A549 (cell line): Measurements from ENCODE around the gene RAG2. TPM values are rescaled to one million over a fixed set of nuclear protein-coding genes. Genes with fewer than 3 reads are reported as not detected.

Experiments used
- ATAC-seq, 2 experiments: fragments of 200-7000 bp in 1 of 2; fragments of >200 bp in 1 of 2; cut with Nextera tagmentation in 1 of 2; cut with Tn5 transposase in 1 of 2; 3 replicates each; pipeline versions ENCODE4 v1.8.0 to v1.9.1; 2018 to 2020; ENCODE audit warnings: mild to moderate bottlenecking in 1 of 2, moderate library complexity in 1 of 2
- CTCF ChIA-PET: fragments of 300-600 bp; sonication (Branson Sonifier 250); formaldehyde crosslinking; extraction: SDS; loops from one replicate; lab custom pipeline; 2021; ENCODE audit warnings: antibody characterized with exemption, inconsistent platforms; lab: Yijun Ruan, JAX
- POLR2A ChIA-PET: fragments of 350-600 bp; formaldehyde crosslinking; extraction: SDS; loops from one replicate; lab custom pipeline; 2021; ENCODE audit warnings: antibody characterized with exemption, inconsistent platforms; lab: Yijun Ruan, JAX
- DNase-seq, 2 experiments: peaks; one replicate each; pipeline versions ENCODE4 v3.0.0 to v3.0.0-alpha.2; 2011 to 2016; ENCODE audit warnings: low read depth in 1 of 2, low spot score in 1 of 2
- FAIRE-seq: peaks from 2 replicates; lab custom pipeline; 2011; peaks lifted over from hg19 to GRCh38; lab: Jason Lieb, UNC
- H3K27ac ChIP-seq, 2 experiments: fragments of >200 bp; sonication (Bioruptor Twin); formaldehyde crosslinking; 3 replicates each; pipeline ENCODE4 v1.5.1; 2016 to 2017
- H3K4me1 ChIP-seq: fragments of >200 bp; sonication (Bioruptor Twin); formaldehyde crosslinking; 3 replicates; pipeline ENCODE4 v1.6.1; 2016
- H3K4me2 ChIP-seq: fragments of >200 bp; sonication (Bioruptor Twin); formaldehyde crosslinking; 3 replicates; pipeline ENCODE4 v1.6.1; 2016
- H3K4me3 ChIP-seq: fragments of >200 bp; sonication (Bioruptor Twin); formaldehyde crosslinking; 3 replicates; pipeline ENCODE4 v1.5.1; 2016
- H3K9me3 ChIP-seq: fragments of >200 bp; sonication (Bioruptor Twin); formaldehyde crosslinking; 3 replicates; pipeline ENCODE4 v1.6.1; 2016
- BHLHE40 ChIP-seq: IDR thresholded peaks from 2 replicates; pipeline ENCODE4 v1.6.1; 2012; ENCODE audit warnings: low read depth, low read length, inconsistent platforms
- CBX2 ChIP-seq: fragments of 200-600 bp; sonication (generic); IDR thresholded peaks from 2 replicates; pipeline ENCODE4 v1.6.1; 2016; ENCODE audit warnings: low read depth, mild to moderate bottlenecking, borderline replicate concordance
- CBX8 ChIP-seq: fragments of 200-600 bp; sonication (generic); IDR thresholded peaks from 2 replicates; pipeline ENCODE4 v1.6.1; 2016
- CEBPB ChIP-seq, 2 experiments: fragments of >200 bp in 1 of 2; sonication (Bioruptor Twin) in 1 of 2; formaldehyde crosslinking in 1 of 2; IDR thresholded peaks; 2 replicates each; pipeline ENCODE4 v1.6.1; 2012 to 2016
- CTCF ChIP-seq: fragments of >200 bp; sonication (Bioruptor Twin); formaldehyde crosslinking; IDR thresholded peaks from 3 replicates; pipeline ENCODE4 v1.5.1; 2016
- ELK1 ChIP-seq: fragments of 150-350 bp; IDR thresholded peaks from 2 replicates; pipeline ENCODE4 v1.6.1; 2014; ENCODE audit warnings: low read depth, mild to moderate bottlenecking, low read length
- EP300 ChIP-seq, 2 experiments: fragments of >200 bp; sonication (Bioruptor Twin); formaldehyde crosslinking; IDR thresholded peaks; 2 replicates in 1 of 2; 3 replicates in 1 of 2; pipeline ENCODE4 v1.6.1; 2016 to 2017
- FOSB ChIP-seq: fragments of 250-450 bp; sonication (Bioruptor Pico); IDR thresholded peaks from 2 replicates; pipeline ENCODE4 v1.5.0; 2020; ENCODE audit warnings: mild to moderate bottlenecking, moderate library complexity
- HDAC2 ChIP-seq: fragments of 200-600 bp; sonication (generic); IDR thresholded peaks from 2 replicates; pipeline ENCODE4 v1.6.1; 2016
- HEYL ChIP-seq: fragments of 250-450 bp; sonication (Bioruptor Pico); IDR thresholded peaks from 2 replicates; pipeline ENCODE4 v1.8.0; 2021; ENCODE audit warnings: mild to moderate bottlenecking, moderate library complexity
- HMGXB4 ChIP-seq: fragments of 250-450 bp; sonication (Bioruptor Pico); IDR thresholded peaks from 2 replicates; pipeline ENCODE4 v1.5.0; 2021; ENCODE audit warnings: mild to moderate bottlenecking, moderate library complexity, borderline replicate concordance
- JUN ChIP-seq, 2 experiments: fragments of >200 bp; sonication (Bioruptor Twin); formaldehyde crosslinking; IDR thresholded peaks; 2 replicates in 1 of 2; 3 replicates in 1 of 2; pipeline ENCODE4 v1.6.1; 2016 to 2017
- KDM1A ChIP-seq: fragments of 200-600 bp; sonication (generic); IDR thresholded peaks from 2 replicates; pipeline ENCODE4 v1.6.1; 2016; ENCODE audit warnings: low read depth, mild to moderate bottlenecking
- MAFK ChIP-seq: fragments of 450-650 bp; IDR thresholded peaks from 2 replicates; pipeline ENCODE4 v1.6.1; 2014; ENCODE audit not compliant: partially characterized antibody
- MYC ChIP-seq: IDR thresholded peaks from 2 replicates; pipeline ENCODE4 v1.6.1; 2012; ENCODE audit warnings: mild to moderate bottlenecking, inconsistent platforms, low read length, improper control_type of control experiment, borderline replicate concordance
- NFE2L2 ChIP-seq: fragments of 150-350 bp; conservative IDR thresholded peaks from 2 replicates; pipeline ENCODE4 v1.6.1; 2014; ENCODE audit warnings: low read length
- NPAS2 ChIP-seq: fragments of 250-450 bp; sonication (Bioruptor Pico); IDR thresholded peaks from 2 replicates; pipeline ENCODE4 v1.8.0; 2022; ENCODE audit warnings: mild to moderate bottlenecking, moderate library complexity, borderline replicate concordance
- POLR2A ChIP-seq: IDR thresholded peaks from 2 replicates; pipeline ENCODE4 v1.6.1; 2012; ENCODE audit warnings: mild to moderate bottlenecking, low read length
- RAD21 ChIP-seq, 2 experiments: fragments of >200 bp in 1 of 2; sonication (Bioruptor Twin) in 1 of 2; formaldehyde crosslinking in 1 of 2; IDR thresholded peaks in 1 of 2; conservative IDR thresholded peaks in 1 of 2; 2 replicates in 1 of 2; 3 replicates in 1 of 2; pipeline ENCODE4 v1.6.1; 2012 to 2018; ENCODE audit warnings: inconsistent platforms in 1 of 2
- RCOR1 ChIP-seq: fragments of 150-350 bp; IDR thresholded peaks from 2 replicates; pipeline ENCODE4 v1.6.1; 2014; ENCODE audit warnings: antibody characterized with exemption, low read length, low read depth
- SREBF2 ChIP-seq: fragments of 450-650 bp; IDR thresholded peaks from 2 replicates; pipeline ENCODE4 v1.6.1; 2014; ENCODE audit warnings: mild to moderate bottlenecking, moderate library complexity
- whole genome bisulfite sequencing: methylation state at CpG from one replicate; pipeline ENCODE4 v1.1.6; 2017; ENCODE audit errors: missing lambda C conversion rate; 5-methylcytosine and 5-hydroxymethylcytosine counted together
- polyA plus RNA-seq, 4 experiments: library from polyadenylated mRNA; depleted of rRNA in 3 of 4; stranded (reverse); fragments of >200 nt; fragmentation: RNase III in 1 of 4; extraction: RNeasy Plus Mini Kit Qiagen cat#74134 plus additional on column Dnase treatment in 1 of 4; gene quantifications; 2 replicates in 3 of 4; 3 replicates in 1 of 4; pipeline ENCODE4 v1.2.3, GENCODE V29; 2011 to 2017

RAG2 gene
- polyA plus RNA-seq, 2 of the 4 experiments (the other 2 are of a cell fraction), result not detected

- Histone ChIP-seq H3K4me1 (no peaks in the 10 kb centered on the region), H3K9me3 (no peaks in the 10 kb centered on the region), H3K4me3 (no peak overlapping the region), H3K27ac (no peak overlapping the region), H3K4me2 (no peak overlapping the region)
- FAIRE-seq, result no peak
- DNase-seq, result no peak
- TF ChIP-seq BHLHE40, result no peak
- TF ChIP-seq RAD21 (conservative IDR thresholded peaks at IDR 0.05 in 1 of 2, IDR thresholded peaks at IDR 0.05 in 1 of 2), result no peak
- no peak for TF ChIP-seq ELK1
- TF ChIP-seq MAFK, result no peak
- no peak for TF ChIP-seq JUN (IDR thresholded peaks at IDR 0.05)
- TF ChIP-seq HDAC2, result no peak
- TF ChIP-seq POLR2A, result no peak
- TF ChIP-seq CEBPB (IDR thresholded peaks at IDR 0.05), result no peak
- no peak for TF ChIP-seq KDM1A
- no peak for TF ChIP-seq NFE2L2
- no peak for TF ChIP-seq CBX2
- TF ChIP-seq, all 56 proteins: peak for 0
- ATAC-seq, result no peak
- ChIA-PET POLR2A (no interaction called here), CTCF (interaction anchor here (0.9 to 2.2 kb wide), 2 partner anchors 11 to 55 kb away, joined by 4 to 8 read pairs; no protein-coding TSS in a partner anchor)
Observed at GRCh38 chr11:36620246-36620645, 22.2 kb upstream of the RAG2 start.

GRCh38 chr11:36619502-36619901, 21.5 kb upstream of the RAG2 start:
- no peak for FAIRE-seq
- 72% methylated on average over 5 of the region's 5 CpGs for WGBS
- DNase-seq, result no peak
- H3K27ac ChIP-seq, result no peak overlapping the region
- no peaks in the 10 kb centered on the region for H3K9me3 ChIP-seq
- no peak for ATAC-seq
- no peaks in the 10 kb centered on the region for H3K4me1 ChIP-seq
- no peak overlapping the region for H3K4me2 ChIP-seq
- no peak for TF ChIP-seq SREBF2
- TF ChIP-seq HMGXB4 (CRISPR knock-in tag), result no peak
- no peak for TF ChIP-seq CBX8
- no peak for TF ChIP-seq HEYL
- TF ChIP-seq EP300 (IDR thresholded peaks at IDR 0.05), result no peak
- TF ChIP-seq MYC, result no peak
- TF ChIP-seq MAFK, result no peak
- ChIA-PET POLR2A (no interaction called here), CTCF (interaction anchor here (1.3 to 2.2 kb wide), 2 partner anchors 55 to 111 kb away, joined by 4 to 8 read pairs; no protein-coding TSS in a partner anchor)
- H3K4me3 ChIP-seq, result no peak overlapping the region

- WGBS, result 45% methylated on average over 3 of the region's 3 CpGs
- H3K4me1 ChIP-seq, result no peaks in the 10 kb centered on the region
- H3K9me3 ChIP-seq, result no peaks in the 10 kb centered on the region
- no peak overlapping the region for H3K4me3 ChIP-seq
- ChIA-PET POLR2A (no interaction called here), CTCF (interaction anchor here (1.0 to 2.2 kb wide), 4 partner anchors 34 to 128 kb away, joined by 3 to 8 read pairs (median 4); no protein-coding TSS in a partner anchor)
- TF ChIP-seq FOSB (CRISPR knock-in tag) (no peak), EP300 (IDR thresholded peaks at IDR 0.05) (no peak), NPAS2 (CRISPR knock-in tag) (no peak), CTCF (no peak), RCOR1 (no peak), CEBPB (IDR thresholded peaks at IDR 0.05) (no peak)
- FAIRE-seq (no peak), DNase-seq (no peak), ATAC-seq (no peak)
- no peak overlapping the region for H3K4me2 ChIP-seq
- no peak overlapping the region for H3K27ac ChIP-seq
Observed at GRCh38 chr11:36618363-36619047, 20.5 kb upstream of the RAG2 start.
